ENCODE results near the gene AFF1.

DNA sequence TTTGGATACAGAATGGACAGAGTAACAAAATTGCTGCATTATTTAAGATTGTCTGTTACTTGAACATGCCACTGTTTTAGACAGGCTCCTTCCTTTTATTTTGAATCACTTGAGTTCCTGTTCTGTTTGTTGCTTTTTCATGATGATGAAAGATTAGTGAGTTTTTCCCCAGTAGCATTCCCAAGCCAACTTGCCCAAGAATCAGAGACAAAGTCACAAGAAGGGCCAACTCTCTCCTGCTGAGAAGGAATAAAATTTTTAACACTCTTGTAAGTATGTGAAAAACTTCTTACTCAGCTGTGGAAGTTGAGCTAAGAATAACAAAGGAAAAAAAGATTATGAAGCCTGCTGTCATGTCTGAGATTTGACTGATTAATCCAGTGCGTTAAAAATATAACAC lies 181.4 kb downstream of the AFF1 start:
- no peak for TF ChIP-seq CTCF (IDR thresholded peaks at IDR 0.05; ENCODE audit: insufficient read depth, low read length, poor library complexity, severe bottlenecking)
- no peak for TF ChIP-seq EZH2phosphoT487 (conservative IDR thresholded peaks at IDR 0.05; ENCODE audit: low read length)
